MCF 10A (cell line): ENCODE measurements around the gene TAOK3. TPM values are rescaled to one million over a fixed set of nuclear protein-coding genes. Genes with fewer than 3 reads are reported as not detected.

ENCODE experiments used
- BruUV-seq: library from RNA; stranded (reverse); fragments of 400-500 nt; replicated peaks from 2 replicates; lab custom pipeline; 2021; lab: Mats Ljungman, UMichigan
- CTCF ChIA-PET: fragments of 300-600 bp; sonication (Branson Sonifier 250); formaldehyde crosslinking; extraction: SDS; loops from one replicate; lab custom pipeline; 2021; ENCODE audit warnings: antibody characterized with exemption, inconsistent platforms; lab: Yijun Ruan, JAX
- POLR2A ChIA-PET: fragments of 300-600, 350-650 bp; sonication (Branson Sonifier 250); formaldehyde crosslinking; extraction: SDS; loops from one replicate; lab custom pipeline; 2020; ENCODE audit warnings: antibody characterized with exemption, inconsistent platforms; lab: Yijun Ruan, JAX
- DNase-seq: peaks from one replicate; pipeline ENCODE4 v3.0.0-alpha.2; 2018; ENCODE audit not compliant: unreplicated experiment
- H3K27ac Mint-ChIP-seq: one replicate; pipeline ENCODE4 v1.8.0; 2022; ENCODE audit warnings: mild to moderate bottlenecking, low read depth, mixed read lengths; ENCODE audit not compliant: unreplicated experiment
- H3K27me3 Mint-ChIP-seq: one replicate; pipeline ENCODE4 v1.8.0; 2022; ENCODE audit warnings: mixed read lengths; ENCODE audit not compliant: insufficient read depth, unreplicated experiment
- H3K36me3 Mint-ChIP-seq: one replicate; pipeline ENCODE4 v1.8.0; 2022; ENCODE audit warnings: mild to moderate bottlenecking, moderate library complexity, mixed read lengths; ENCODE audit not compliant: insufficient read depth, unreplicated experiment
- H3K4me1 Mint-ChIP-seq: one replicate; pipeline ENCODE4 v1.8.0; 2022; ENCODE audit warnings: mixed read lengths; ENCODE audit not compliant: insufficient read depth, unreplicated experiment
- H3K4me3 Mint-ChIP-seq: one replicate; pipeline ENCODE4 v1.8.0; 2022; ENCODE audit warnings: mild to moderate bottlenecking, moderate library complexity, mixed read lengths; ENCODE audit not compliant: unreplicated experiment
- H3K9me3 Mint-ChIP-seq: one replicate; pipeline ENCODE4 v1.8.0; 2022; ENCODE audit warnings: mixed read lengths; ENCODE audit not compliant: unreplicated experiment
- intact Hi-C: fragments of 100-400 bp; cut with micrococcal nuclease; formaldehyde crosslinking; loops from 2 replicates; pipeline ENCODE4 v1.14.1; 2022
- total RNA-seq: library from RNA; stranded (reverse); gene quantifications from 2 replicates; pipeline ENCODE4 v1.2.3, GENCODE V29; 2022
- TF ChIP-seq, protein P1 (sequence below): fragments of 200-600 bp; IDR thresholded peaks from one replicate; pipeline ENCODE4 v1.8.0; 2022; ENCODE audit warnings: antibody characterized with exemption, mild to moderate bottlenecking; ENCODE audit not compliant: unreplicated experiment

TAOK3 gene
- total RNA-seq, 1 experiment from 2014 or later = 28.6 TPM

DNA sequence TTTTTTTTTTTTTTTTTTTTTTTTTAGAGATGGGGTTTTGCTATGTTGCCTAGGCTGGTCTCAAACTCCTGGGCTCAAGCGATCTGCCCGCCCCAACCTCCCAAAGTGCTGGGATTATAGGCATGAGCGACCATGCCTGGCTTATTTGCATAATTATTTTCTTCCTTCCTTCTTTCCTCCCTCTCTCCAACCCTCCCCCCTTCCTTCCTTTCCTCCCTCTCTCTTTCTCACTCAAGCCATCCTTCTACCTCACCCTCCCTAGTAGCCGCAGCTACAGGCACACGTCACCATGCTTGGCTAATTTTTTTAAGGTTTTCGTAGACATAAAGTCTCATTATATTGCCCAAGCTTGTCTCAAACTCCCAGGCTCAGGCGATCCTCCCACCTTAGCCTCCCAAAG, 152.9 kb downstream of the TAOK3 start:
- DNase-seq = no peak
- CTCF ChIA-PET = interaction anchor here (0.6 to 1.6 kb wide), 3 partner anchors 38 to 156 kb away, joined by 3 to 4 read pairs (median 3); no protein-coding TSS in a partner anchor
- Mint-ChIP-seq H3K27ac (no peak overlapping the region), H3K27me3 (no peaks in the 10 kb centered on the region), H3K9me3 (no peaks in the 10 kb centered on the region), H3K4me1 (no peaks in the 10 kb centered on the region), H3K4me3 (no peak overlapping the region), H3K36me3 (no peaks in the 10 kb centered on the region)
- POLR2A ChIA-PET = no interaction called here
- no TSS peak for BruUV-seq
- TF ChIP-seq, protein P1, sequence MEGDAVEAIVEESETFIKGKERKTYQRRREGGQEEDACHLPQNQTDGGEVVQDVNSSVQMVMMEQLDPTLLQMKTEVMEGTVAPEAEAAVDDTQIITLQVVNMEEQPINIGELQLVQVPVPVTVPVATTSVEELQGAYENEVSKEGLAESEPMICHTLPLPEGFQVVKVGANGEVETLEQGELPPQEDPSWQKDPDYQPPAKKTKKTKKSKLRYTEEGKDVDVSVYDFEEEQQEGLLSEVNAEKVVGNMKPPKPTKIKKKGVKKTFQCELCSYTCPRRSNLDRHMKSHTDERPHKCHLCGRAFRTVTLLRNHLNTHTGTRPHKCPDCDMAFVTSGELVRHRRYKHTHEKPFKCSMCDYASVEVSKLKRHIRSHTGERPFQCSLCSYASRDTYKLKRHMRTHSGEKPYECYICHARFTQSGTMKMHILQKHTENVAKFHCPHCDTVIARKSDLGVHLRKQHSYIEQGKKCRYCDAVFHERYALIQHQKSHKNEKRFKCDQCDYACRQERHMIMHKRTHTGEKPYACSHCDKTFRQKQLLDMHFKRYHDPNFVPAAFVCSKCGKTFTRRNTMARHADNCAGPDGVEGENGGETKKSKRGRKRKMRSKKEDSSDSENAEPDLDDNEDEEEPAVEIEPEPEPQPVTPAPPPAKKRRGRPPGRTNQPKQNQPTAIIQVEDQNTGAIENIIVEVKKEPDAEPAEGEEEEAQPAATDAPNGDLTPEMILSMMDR = no peak
- intact Hi-C loops = no loop called here

DNA sequence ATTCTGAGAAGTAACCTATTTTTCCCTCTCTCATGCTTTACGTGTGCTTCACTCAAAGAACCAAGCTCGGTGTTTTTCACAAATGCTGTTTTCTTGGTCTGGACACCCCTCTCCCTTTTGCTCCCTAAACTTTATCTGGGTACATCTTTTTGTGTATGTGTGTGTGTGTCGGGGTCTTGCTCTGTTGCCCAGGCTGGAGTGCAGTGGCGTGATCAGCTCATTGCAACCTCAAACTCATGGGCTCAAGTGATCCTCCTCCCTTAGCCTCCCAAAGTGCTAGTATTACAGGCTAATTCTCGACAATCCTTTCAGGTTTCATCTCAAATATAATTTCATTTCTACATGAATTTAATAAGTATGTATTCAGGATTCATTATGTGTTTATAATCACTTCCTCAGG, 153.6 kb downstream of the TAOK3 start:
- ChIA-PET CTCF (interaction anchor here (0.6 to 1.6 kb wide), 3 partner anchors 38 to 157 kb away, joined by 3 to 4 read pairs (median 3); no protein-coding TSS in a partner anchor), POLR2A (no interaction called here)
- TF ChIP-seq, protein P1 = no peak
- H3K4me1 Mint-ChIP-seq = no peaks in the 10 kb centered on the region
- no peaks in the 10 kb centered on the region for H3K36me3 Mint-ChIP-seq
- DNase-seq = no peak
- no TSS peak for BruUV-seq
- H3K9me3 Mint-ChIP-seq = no peaks in the 10 kb centered on the region
- no peaks in the 10 kb centered on the region for H3K27me3 Mint-ChIP-seq
- intact Hi-C loops = no loop called here
- no peak overlapping the region for H3K4me3 Mint-ChIP-seq
- no peak overlapping the region for H3K27ac Mint-ChIP-seq

- CTCF ChIA-PET = interaction anchor here (0.9 to 1.3 kb wide), 3 partner anchors 163 to 338 kb away, joined by 3 to 6 read pairs (median 4); partner anchors contain the start of gene SUDS3
- no TSS peak for BruUV-seq
- Mint-ChIP-seq H3K36me3 (peaks cover 16% of the 10 kb centered on the region), H3K27ac (no peak overlapping the region), H3K4me1 (no peaks in the 10 kb centered on the region), H3K9me3 (no peaks in the 10 kb centered on the region), H3K4me3 (no peak overlapping the region), H3K27me3 (no peaks in the 10 kb centered on the region)
- TF ChIP-seq, protein P1 = no peak
- no peak for DNase-seq
- intact Hi-C loops = no loop called here
- POLR2A ChIA-PET = no interaction called here
Measured at GRCh38 chr12:118213452-118213851, 159.3 kb downstream of the TAOK3 start.

- intact Hi-C loops = no loop called here
- TF ChIP-seq, protein P1 = no peak
- BruUV-seq = no TSS peak
- Mint-ChIP-seq H3K27ac (no peak overlapping the region), H3K9me3 (no peaks in the 10 kb centered on the region), H3K4me3 (no peak overlapping the region), H3K4me1 (no peaks in the 10 kb centered on the region), H3K27me3 (no peaks in the 10 kb centered on the region), H3K36me3 (peaks cover 16% of the 10 kb centered on the region)
- CTCF ChIA-PET = interaction anchor here (0.6 to 1.3 kb wide), 3 partner anchors 44 to 1013 kb away, joined by 3 to 4 read pairs (median 3); no protein-coding TSS in a partner anchor
- DNase-seq = no peak
- POLR2A ChIA-PET = interaction anchor here (1.1 kb wide), 1 partner anchor 15 kb away, joined by 3 read pairs; no protein-coding TSS in a partner anchor
Measured at GRCh38 chr12:118212606-118213005, 160.1 kb downstream of the TAOK3 start.
